Gastrocnemius medialis (tissue), 4 donors: ENCODE results near the gene THOC7.

Experiments
- POLR2A ChIP-seq, 2 donors: fragments of 450-650 bp; IDR thresholded peaks; one replicate each; pipeline ENCODE4 v1.6.1; 2017; ENCODE audit warnings: antibody characterized with exemption in 2 of 2, mild to moderate bottlenecking in 2 of 2, moderate library complexity in 2 of 2
- TF ChIP-seq, protein P1 (sequence below), 5 experiments: fragments of 450-650 bp in 3 of 5; fragments of 200-600 bp in 2 of 5; sonication (generic) in 2 of 5; IDR thresholded peaks in 4 of 5; conservative IDR thresholded peaks in 1 of 5; 1 replicate in 4 of 5; 2 replicates in 1 of 5; pipeline ENCODE4 v1.5.1; 2016 to 2019; ENCODE audit warnings: antibody characterized with exemption in 5 of 5, mild to moderate bottlenecking in 3 of 5, moderate library complexity in 3 of 5

DNA sequence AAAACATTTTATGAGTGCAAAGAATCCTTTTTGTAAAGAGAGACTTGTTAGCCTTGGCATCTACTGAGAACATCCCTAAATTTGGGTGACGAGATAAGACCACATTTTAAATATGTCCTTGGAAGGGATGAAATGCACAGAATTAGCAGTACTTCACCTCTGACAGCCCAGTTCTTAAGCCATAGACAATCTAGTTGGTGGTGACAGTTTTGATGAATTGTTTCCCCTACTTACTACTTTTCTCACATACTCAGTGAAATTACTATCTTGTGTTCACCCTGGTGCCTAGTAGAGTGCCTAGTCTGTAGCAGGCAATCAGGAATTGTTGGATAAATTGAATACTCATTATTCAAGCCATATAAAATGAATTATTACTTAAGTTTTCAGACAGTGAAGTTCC, 45.2 kb upstream of the THOC7 start:
- TF ChIP-seq POLR2A (IDR thresholded peaks at IDR 0.05) = no peak
- TF ChIP-seq, protein P1, sequence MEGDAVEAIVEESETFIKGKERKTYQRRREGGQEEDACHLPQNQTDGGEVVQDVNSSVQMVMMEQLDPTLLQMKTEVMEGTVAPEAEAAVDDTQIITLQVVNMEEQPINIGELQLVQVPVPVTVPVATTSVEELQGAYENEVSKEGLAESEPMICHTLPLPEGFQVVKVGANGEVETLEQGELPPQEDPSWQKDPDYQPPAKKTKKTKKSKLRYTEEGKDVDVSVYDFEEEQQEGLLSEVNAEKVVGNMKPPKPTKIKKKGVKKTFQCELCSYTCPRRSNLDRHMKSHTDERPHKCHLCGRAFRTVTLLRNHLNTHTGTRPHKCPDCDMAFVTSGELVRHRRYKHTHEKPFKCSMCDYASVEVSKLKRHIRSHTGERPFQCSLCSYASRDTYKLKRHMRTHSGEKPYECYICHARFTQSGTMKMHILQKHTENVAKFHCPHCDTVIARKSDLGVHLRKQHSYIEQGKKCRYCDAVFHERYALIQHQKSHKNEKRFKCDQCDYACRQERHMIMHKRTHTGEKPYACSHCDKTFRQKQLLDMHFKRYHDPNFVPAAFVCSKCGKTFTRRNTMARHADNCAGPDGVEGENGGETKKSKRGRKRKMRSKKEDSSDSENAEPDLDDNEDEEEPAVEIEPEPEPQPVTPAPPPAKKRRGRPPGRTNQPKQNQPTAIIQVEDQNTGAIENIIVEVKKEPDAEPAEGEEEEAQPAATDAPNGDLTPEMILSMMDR (IDR thresholded peaks at IDR 0.05 in 4 of 5, conservative IDR thresholded peaks at IDR 0.05 in 1 of 5) = no peak
